CD4-positive, alpha-beta T cell treated with Interleukin-6 for 4 hours (primary cell): ENCODE data around the gene MRPS18B.
"Not testable (repeated sequence)": the region's sequence is repeated elsewhere in the genome, so short reads cannot be mapped to it uniquely, and the experiment has no call there.

Source experiments
- DNase-seq: peaks from one replicate; pipeline ENCODE4 v3.0.0-alpha.2; 2020; ENCODE audit warnings: mixed read lengths

MRPS18B gene

DNA sequence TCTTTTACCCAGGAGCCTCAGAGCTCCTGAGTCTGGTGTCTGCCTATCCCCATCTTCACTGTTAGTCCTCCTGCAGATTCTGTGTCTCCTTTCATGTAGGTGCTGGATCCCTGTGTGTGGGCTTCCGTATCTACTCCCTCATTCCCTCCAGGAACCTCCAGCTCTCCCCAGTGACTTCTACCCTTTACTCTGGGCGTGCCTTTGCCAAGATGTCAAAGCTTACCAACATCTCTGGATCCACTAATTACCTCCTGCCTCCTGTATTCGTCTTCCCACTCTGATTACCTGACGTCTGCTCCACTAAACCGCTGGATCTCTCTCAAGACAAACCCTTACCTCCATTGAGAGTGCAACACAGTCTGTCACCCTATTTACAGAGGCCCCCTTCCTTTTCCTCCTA, 27.1 kb downstream of the MRPS18B start:
- DNase-seq = no peak

GRCh38 chr6:30645989-30646388, 28.3 kb downstream of the MRPS18B start:
- no peak for DNase-seq

DNA sequence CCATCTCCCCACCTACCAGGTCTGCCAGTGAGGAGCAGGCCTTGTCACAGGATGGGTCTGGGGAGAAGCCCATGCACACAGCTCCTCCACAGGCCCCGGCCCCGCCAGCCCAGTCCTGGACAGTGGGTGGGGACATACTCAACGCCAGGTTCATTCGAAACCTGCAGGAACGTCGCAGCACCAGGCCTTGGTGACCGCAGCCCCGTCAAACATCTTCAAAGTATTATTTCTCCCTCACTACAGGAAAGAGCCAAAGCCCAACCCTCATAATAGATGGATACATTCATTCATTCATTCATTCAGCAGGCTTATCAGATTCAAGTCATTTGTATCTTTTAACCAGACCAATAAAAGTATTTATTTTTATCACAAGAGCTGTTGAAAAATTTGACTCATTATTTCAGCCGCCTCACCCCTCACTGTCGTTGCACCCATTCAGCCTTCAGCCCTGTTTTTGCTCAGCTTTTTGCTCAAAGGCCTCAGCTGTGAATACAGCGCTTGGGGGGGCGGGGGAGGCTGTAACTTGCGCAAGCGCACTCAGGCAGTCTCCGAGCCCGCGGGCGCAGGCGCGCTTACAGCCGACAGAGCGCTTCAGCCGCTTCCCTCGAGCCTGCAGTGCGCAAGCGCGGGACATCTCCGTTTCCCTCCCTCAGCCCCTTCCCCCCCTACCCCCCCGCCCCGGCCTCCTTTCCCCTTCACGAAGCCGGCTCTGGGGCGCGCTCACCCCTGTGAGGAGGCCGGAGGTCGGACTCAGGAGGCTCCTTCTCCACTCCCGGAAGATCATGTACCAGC, 29.0 kb downstream of the MRPS18B start, which contains the start of gene C6orf136:
TSS of gene C6orf136 (plus strand) at position 684 of the 792 bp plus-strand sequence. CDS start at position 783, 99 bp downstream.
- DNase-seq = peak; percentile 97

DNA sequence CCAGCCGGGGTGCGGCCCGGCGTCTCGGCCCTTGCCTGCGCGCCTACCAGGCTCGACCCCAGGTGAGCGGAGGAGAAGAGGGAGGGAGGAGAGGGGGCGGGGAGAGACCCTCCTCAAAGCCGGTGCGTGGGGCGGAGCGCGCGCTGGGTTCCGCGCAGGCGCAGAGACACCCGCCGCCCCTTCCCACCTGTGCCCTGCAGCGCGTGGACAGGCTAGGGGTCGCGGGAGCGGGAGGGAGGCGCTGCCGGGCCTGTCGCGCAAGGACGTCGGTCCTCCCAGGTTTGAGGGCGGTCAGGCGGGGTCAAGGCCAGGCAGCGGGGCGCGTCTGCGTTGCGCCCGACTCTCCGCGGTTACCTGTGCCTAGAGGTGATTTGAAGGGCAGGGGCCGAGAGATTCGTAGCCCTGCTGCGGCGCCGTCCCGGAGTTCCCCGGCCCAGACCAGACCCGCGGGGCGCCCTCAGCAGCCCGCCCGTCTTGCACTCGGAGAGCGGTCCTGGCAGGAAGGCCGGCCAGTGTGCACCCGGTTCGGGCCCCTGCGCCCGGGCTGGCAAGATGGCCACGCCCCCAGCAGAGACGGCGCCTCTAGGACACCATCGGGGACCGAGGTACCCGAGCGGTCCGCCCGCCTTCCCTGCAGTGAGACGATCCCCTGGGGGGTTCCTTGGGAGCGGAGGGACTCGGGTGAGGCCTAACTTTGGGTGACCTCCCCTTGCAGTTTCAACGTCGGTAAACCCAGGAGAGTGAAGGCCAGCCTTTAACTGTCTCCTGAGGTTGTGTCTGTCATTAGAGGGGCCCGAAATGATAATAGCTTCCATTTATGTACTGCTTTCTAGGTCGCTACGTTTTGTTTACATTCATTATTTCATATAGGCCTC, 29.8 kb downstream of the MRPS18B start:
- DNase-seq = peak; percentile 87

- no peak for DNase-seq
Observed at GRCh38 chr6:30651143-30651542, 33.5 kb downstream of the MRPS18B start.

- no peak for DNase-seq
Observed at GRCh38 chr6:30654798-30655742, 37.4 kb downstream of the MRPS18B start.

DNA sequence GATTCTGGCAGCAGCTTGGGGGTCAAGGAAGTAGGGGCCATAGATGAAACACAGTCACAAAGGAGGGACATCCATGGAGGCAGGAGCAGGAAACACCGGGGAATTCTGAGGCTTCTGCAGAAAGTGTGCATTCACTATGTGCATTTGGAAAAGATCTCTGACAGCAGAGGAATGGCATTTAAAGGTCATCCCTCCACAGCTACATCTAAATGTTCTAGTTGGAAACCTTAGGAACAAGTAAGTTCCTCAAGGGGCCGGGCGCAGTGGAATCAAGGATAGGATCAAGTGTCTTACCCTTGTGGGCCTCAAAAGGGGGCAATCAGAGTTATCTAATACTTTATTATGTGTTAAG, 38.1 kb downstream of the MRPS18B start:
- no peak for DNase-seq

DNA sequence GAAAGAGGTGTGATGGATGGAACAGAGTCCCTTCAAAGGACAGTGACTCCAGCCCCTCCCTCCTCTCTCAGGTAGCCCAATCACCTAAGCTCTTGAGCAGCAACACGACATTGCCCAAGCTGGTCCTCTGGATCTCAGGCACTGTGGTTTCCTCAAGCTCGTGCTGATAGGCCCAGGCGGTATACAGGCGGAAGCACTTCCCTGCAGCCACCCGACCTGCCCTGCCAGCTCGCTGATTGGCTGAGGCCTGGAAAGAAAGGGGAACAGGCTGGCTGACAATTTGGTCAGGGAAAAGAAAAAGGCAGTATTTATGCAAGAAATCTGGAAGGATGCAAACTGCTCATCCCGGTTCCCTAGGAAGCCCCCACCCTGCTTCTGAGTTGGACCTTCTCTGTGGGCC, 38.9 kb downstream of the MRPS18B start:
- DNase-seq = no peak

DNA sequence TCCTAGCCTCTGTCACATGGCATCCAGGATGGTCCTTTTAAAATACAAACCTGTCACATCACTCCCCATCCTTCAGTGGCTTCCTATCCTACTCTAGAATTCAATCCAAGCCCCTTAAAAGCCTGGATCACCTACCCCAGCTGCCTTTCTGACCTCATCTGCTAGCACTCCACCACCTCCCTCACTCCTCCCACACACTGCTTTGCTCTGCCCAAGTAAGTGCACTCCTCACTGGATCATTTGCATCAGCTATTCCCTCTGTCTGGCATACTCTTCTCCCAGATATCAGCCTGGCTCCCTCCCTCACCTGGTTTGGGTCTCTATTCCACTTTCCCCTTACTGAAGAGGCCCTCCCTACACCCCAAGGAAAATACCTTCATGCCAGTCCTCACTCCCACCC, 39.8 kb downstream of the MRPS18B start:
- no peak for DNase-seq

GRCh38 chr6:30657922-30658321, 40.3 kb downstream of the MRPS18B start:
- not testable (repeated sequence) for DNase-seq

GRCh38 chr6:30664994-30665767, 47.5 kb downstream of the MRPS18B start:
- DNase-seq = no peak

- peak; percentile 38 for DNase-seq
Observed at GRCh38 chr6:30666300-30666699, 48.7 kb downstream of the MRPS18B start.

DNA sequence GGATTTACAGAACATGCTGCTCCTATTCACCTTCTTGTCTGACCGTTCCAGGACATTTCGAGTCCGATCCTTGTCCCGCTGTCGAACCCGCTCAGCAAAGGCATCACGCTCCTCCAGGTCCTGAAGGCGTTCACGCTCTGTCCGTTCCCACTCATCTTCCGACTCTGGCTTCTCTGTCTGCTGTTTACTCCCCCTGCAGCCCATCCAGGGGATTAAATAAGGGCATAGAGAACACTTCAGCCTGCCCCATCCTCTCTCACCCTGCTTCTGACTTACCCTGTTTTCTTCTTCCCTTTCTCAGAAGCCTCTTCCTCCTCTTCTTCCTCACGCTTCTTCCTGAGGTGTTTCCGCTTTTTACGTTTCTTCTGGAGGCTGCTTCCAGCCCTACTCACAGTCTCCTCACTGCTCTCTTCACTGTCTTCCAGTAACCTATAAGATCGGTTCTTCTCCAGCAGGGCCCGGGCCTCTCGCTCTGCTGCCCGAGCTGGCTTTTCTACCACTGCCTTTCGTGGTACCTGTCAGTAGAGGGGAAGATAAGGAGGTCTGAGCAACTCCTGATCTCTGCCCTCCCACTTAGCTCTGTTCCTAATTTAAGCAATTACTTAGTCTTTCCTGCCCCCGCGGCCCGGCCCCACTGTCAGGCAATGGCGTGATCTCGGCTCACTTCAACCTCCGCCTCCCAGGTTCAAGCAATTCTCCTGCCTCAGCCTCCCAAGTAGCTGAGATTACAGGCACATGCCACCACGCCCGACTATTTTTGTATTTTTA, 53.3 kb downstream of the MRPS18B start:
- DNase-seq = no peak

- peak; percentile 93 for DNase-seq
Observed at GRCh38 chr6:30672445-30673253, 55.0 kb downstream of the MRPS18B start, which contains the start of gene DHX16. DHX16 (minus strand) TSS chr6:30673006; CDS start chr6:30672841, 165 bp downstream.
